ENCODE results near the gene SLCO4A1.

DNA sequence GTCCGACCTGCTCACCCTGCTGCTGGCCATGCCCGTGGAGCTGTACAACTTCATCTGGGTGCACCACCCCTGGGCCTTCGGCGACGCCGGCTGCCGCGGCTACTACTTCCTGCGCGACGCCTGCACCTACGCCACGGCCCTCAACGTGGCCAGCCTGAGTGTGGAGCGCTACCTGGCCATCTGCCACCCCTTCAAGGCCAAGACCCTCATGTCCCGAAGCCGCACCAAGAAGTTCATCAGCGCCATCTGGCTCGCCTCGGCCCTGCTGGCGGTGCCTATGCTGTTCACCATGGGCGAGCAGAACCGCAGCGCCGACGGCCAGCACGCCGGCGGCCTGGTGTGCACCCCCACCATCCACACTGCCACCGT is 67.2 kb downstream of the SLCO4A1 start:
- TF ChIP-seq, protein P1, sequence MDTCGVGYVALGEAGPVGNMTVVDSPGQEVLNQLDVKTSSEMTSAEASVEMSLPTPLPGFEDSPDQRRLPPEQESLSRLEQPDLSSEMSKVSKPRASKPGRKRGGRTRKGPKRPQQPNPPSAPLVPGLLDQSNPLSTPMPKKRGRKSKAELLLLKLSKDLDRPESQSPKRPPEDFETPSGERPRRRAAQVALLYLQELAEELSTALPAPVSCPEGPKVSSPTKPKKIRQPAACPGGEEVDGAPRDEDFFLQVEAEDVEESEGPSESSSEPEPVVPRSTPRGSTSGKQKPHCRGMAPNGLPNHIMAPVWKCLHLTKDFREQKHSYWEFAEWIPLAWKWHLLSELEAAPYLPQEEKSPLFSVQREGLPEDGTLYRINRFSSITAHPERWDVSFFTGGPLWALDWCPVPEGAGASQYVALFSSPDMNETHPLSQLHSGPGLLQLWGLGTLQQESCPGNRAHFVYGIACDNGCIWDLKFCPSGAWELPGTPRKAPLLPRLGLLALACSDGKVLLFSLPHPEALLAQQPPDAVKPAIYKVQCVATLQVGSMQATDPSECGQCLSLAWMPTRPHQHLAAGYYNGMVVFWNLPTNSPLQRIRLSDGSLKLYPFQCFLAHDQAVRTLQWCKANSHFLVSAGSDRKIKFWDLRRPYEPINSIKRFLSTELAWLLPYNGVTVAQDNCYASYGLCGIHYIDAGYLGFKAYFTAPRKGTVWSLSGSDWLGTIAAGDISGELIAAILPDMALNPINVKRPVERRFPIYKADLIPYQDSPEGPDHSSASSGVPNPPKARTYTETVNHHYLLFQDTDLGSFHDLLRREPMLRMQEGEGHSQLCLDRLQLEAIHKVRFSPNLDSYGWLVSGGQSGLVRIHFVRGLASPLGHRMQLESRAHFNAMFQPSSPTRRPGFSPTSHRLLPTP (IDR thresholded peaks at IDR 0.05; ENCODE audit: borderline replicate concordance, extremely low read depth, insufficient read length), result no peak
- TF ChIP-seq, protein P2, sequence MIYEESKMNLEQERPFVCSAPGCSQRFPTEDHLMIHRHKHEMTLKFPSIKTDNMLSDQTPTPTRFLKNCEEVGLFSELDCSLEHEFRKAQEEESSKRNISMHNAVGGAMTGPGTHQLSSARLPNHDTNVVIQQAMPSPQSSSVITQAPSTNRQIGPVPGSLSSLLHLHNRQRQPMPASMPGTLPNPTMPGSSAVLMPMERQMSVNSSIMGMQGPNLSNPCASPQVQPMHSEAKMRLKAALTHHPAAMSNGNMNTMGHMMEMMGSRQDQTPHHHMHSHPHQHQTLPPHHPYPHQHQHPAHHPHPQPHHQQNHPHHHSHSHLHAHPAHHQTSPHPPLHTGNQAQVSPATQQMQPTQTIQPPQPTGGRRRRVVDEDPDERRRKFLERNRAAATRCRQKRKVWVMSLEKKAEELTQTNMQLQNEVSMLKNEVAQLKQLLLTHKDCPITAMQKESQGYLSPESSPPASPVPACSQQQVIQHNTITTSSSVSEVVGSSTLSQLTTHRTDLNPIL (CRISPR knock-in tag; IDR thresholded peaks at IDR 0.05), result no peak
- no peak for TF ChIP-seq SREBF1 (IDR thresholded peaks at IDR 0.05; ENCODE audit: borderline replicate concordance, low read depth, low read length)
- TF ChIP-seq, protein P3, sequence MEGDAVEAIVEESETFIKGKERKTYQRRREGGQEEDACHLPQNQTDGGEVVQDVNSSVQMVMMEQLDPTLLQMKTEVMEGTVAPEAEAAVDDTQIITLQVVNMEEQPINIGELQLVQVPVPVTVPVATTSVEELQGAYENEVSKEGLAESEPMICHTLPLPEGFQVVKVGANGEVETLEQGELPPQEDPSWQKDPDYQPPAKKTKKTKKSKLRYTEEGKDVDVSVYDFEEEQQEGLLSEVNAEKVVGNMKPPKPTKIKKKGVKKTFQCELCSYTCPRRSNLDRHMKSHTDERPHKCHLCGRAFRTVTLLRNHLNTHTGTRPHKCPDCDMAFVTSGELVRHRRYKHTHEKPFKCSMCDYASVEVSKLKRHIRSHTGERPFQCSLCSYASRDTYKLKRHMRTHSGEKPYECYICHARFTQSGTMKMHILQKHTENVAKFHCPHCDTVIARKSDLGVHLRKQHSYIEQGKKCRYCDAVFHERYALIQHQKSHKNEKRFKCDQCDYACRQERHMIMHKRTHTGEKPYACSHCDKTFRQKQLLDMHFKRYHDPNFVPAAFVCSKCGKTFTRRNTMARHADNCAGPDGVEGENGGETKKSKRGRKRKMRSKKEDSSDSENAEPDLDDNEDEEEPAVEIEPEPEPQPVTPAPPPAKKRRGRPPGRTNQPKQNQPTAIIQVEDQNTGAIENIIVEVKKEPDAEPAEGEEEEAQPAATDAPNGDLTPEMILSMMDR (IDR thresholded peaks at IDR 0.05 in 2 of 3, conservative IDR thresholded peaks at IDR 0.05 in 1 of 3; ENCODE audit: insufficient read depth in 2 of 3, low read depth in 1 of 3, low read length in 3 of 3), result no peak
- no peak for TF ChIP-seq POLR2A (conservative IDR thresholded peaks at IDR 0.05)
- TF ChIP-seq, protein P4, sequence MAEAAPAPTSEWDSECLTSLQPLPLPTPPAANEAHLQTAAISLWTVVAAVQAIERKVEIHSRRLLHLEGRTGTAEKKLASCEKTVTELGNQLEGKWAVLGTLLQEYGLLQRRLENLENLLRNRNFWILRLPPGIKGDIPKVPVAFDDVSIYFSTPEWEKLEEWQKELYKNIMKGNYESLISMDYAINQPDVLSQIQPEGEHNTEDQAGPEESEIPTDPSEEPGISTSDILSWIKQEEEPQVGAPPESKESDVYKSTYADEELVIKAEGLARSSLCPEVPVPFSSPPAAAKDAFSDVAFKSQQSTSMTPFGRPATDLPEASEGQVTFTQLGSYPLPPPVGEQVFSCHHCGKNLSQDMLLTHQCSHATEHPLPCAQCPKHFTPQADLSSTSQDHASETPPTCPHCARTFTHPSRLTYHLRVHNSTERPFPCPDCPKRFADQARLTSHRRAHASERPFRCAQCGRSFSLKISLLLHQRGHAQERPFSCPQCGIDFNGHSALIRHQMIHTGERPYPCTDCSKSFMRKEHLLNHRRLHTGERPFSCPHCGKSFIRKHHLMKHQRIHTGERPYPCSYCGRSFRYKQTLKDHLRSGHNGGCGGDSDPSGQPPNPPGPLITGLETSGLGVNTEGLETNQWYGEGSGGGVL (CRISPR knock-in tag; IDR thresholded peaks at IDR 0.05), result no peak

All from K562 (cell line).